ENCODE results near the gene BICD2.
A peak's percentile ranks its signal among the peaks of the same experiment; 100 is the strongest.

Gene BICD2

GRCh38 chr9:92666236-92666635 lies 98.4 kb downstream of the BICD2 start:
- no peak overlapping the region for H3K18ac ChIP-seq (ENCODE audit: low read length)
- H3K36me3 ChIP-seq (ENCODE audit: control insufficient read depth, insufficient read depth, low read length): no peaks in the 10 kb centered on the region
- DNase-seq: no peak
- H3K79me1 ChIP-seq (ENCODE audit: low read length): peaks cover 36% of the 10 kb centered on the region
- peaks cover 3% of the 10 kb centered on the region for H3K4me1 ChIP-seq (ENCODE audit: control insufficient read depth, low read depth, low read length)
- H2BK5ac ChIP-seq (ENCODE audit: low read length): no peak overlapping the region
- H3K79me2 ChIP-seq (ENCODE audit: control insufficient read depth, insufficient read depth, low read length): peaks cover 43% of the 10 kb centered on the region
- H3K27me3 ChIP-seq (ENCODE audit: insufficient read depth, low read length, poor library complexity): no peaks in the 10 kb centered on the region
- H3K23ac ChIP-seq (ENCODE audit: low read length): no peak overlapping the region
- WGBS (ENCODE audit: extremely low coverage, insufficient coverage, low lambda C conversion rate): no CpG with 5 or more reads among the region's 6 CpGs
- H4K8ac ChIP-seq (ENCODE audit: low read depth, low read length): no peak overlapping the region
- H3K4ac ChIP-seq (ENCODE audit: low read depth, low read length): no peak overlapping the region
- no peak overlapping the region for H2AK5ac ChIP-seq (ENCODE audit: low read length)
- H3K56ac ChIP-seq (ENCODE audit: low read length): no peak overlapping the region
- H3K4me2 ChIP-seq (ENCODE audit: low read length): no peak overlapping the region
- no peak overlapping the region for H2BK120ac ChIP-seq (ENCODE audit: low read depth, low read length)
- no peak overlapping the region for H3K4me3 ChIP-seq (ENCODE audit: low read length)
- H4K5ac ChIP-seq (ENCODE audit: low read length): no peak overlapping the region
- no peak overlapping the region for H2BK15ac ChIP-seq (replicated peaks; ENCODE audit: low read depth)
- H3K9ac ChIP-seq (ENCODE audit: low read length): no peak overlapping the region
- no peak overlapping the region for H3K27ac ChIP-seq (ENCODE audit: low read depth, low read length)

- Histone ChIP-seq H3K4me2 (ENCODE audit: low read length) (no peak overlapping the region), H3K79me2 (ENCODE audit: control insufficient read depth, insufficient read depth, low read length) (peaks cover 45% of the 10 kb centered on the region), H2BK120ac (ENCODE audit: low read depth, low read length) (no peak overlapping the region), H4K5ac (ENCODE audit: low read length) (no peak overlapping the region), H3K4me1 (ENCODE audit: control insufficient read depth, low read depth, low read length) (peaks cover 3% of the 10 kb centered on the region), H2BK15ac (replicated peaks; ENCODE audit: low read depth) (no peak overlapping the region), H3K36me3 (ENCODE audit: control insufficient read depth, insufficient read depth, low read length) (no peaks in the 10 kb centered on the region), H3K9ac (ENCODE audit: low read length) (no peak overlapping the region), H3K4me3 (ENCODE audit: low read length) (no peak overlapping the region), H3K56ac (ENCODE audit: low read length) (no peak overlapping the region), H2AK5ac (ENCODE audit: low read length) (no peak overlapping the region), H3K27me3 (ENCODE audit: insufficient read depth, low read length, poor library complexity) (no peaks in the 10 kb centered on the region), H3K4ac (ENCODE audit: low read depth, low read length) (no peak overlapping the region), H3K79me1 (ENCODE audit: low read length) (peaks cover 39% of the 10 kb centered on the region), H2BK5ac (ENCODE audit: low read length) (no peak overlapping the region), H3K27ac (ENCODE audit: low read depth, low read length) (no peak overlapping the region), H3K18ac (ENCODE audit: low read length) (no peak overlapping the region), H3K23ac (ENCODE audit: low read length) (no peak overlapping the region), H4K8ac (ENCODE audit: low read depth, low read length) (no peak overlapping the region)
- no peak for DNase-seq
- no CpG with 5 or more reads among the region's 3 CpGs for WGBS (ENCODE audit: extremely low coverage, insufficient coverage, low lambda C conversion rate)
Observed at GRCh38 chr9:92665836-92666235, 98.8 kb downstream of the BICD2 start.

GRCh38 chr9:92664394-92665152 lies 100.1 kb downstream of the BICD2 start:
- H2BK120ac ChIP-seq (ENCODE audit: low read depth, low read length): no peak overlapping the region
- peaks cover 45% of the 10 kb centered on the region for H3K79me2 ChIP-seq (ENCODE audit: control insufficient read depth, insufficient read depth, low read length)
- H3K4me3 ChIP-seq (ENCODE audit: low read length): no peak overlapping the region
- H2AK5ac ChIP-seq (ENCODE audit: low read length): no peak overlapping the region
- H3K4me2 ChIP-seq (ENCODE audit: low read length): no peak overlapping the region
- H3K27me3 ChIP-seq (ENCODE audit: insufficient read depth, low read length, poor library complexity): no peaks in the 10 kb centered on the region
- H3K23ac ChIP-seq (ENCODE audit: low read length): no peak overlapping the region
- H3K79me1 ChIP-seq (ENCODE audit: low read length): peaks cover 41% of the 10 kb centered on the region
- H3K56ac ChIP-seq (ENCODE audit: low read length): no peak overlapping the region
- H3K36me3 ChIP-seq (ENCODE audit: control insufficient read depth, insufficient read depth, low read length): no peaks in the 10 kb centered on the region
- DNase-seq: peak; percentile 45
- H2BK15ac ChIP-seq (replicated peaks; ENCODE audit: low read depth): no peak overlapping the region
- H3K4ac ChIP-seq (ENCODE audit: low read depth, low read length): no peak overlapping the region
- peaks cover 3% of the 10 kb centered on the region for H3K4me1 ChIP-seq (ENCODE audit: control insufficient read depth, low read depth, low read length)
- no peak overlapping the region for H3K27ac ChIP-seq (ENCODE audit: low read depth, low read length)
- no peak overlapping the region for H4K5ac ChIP-seq (ENCODE audit: low read length)
- no peak overlapping the region for H4K8ac ChIP-seq (ENCODE audit: low read depth, low read length)
- H3K9ac ChIP-seq (ENCODE audit: low read length): no peak overlapping the region
- no CpG with 5 or more reads among the region's 13 CpGs for WGBS (ENCODE audit: extremely low coverage, insufficient coverage, low lambda C conversion rate)
- H2BK5ac ChIP-seq (ENCODE audit: low read length): no peak overlapping the region
- no peak overlapping the region for H3K18ac ChIP-seq (ENCODE audit: low read length)

- H3K56ac ChIP-seq (ENCODE audit: low read length): no peak overlapping the region
- no CpG with 5 or more reads among the region's 10 CpGs for WGBS (ENCODE audit: extremely low coverage, insufficient coverage, low lambda C conversion rate)
- no peak overlapping the region for H3K4ac ChIP-seq (ENCODE audit: low read depth, low read length)
- H3K4me1 ChIP-seq (ENCODE audit: control insufficient read depth, low read depth, low read length): peaks cover 3% of the 10 kb centered on the region
- no peak overlapping the region for H2BK5ac ChIP-seq (ENCODE audit: low read length)
- no peak overlapping the region for H3K18ac ChIP-seq (ENCODE audit: low read length)
- peaks cover 36% of the 10 kb centered on the region for H3K79me1 ChIP-seq (ENCODE audit: low read length)
- H3K9ac ChIP-seq (ENCODE audit: low read length): no peak overlapping the region
- no peak overlapping the region for H2AK5ac ChIP-seq (ENCODE audit: low read length)
- no peak overlapping the region for H3K27ac ChIP-seq (ENCODE audit: low read depth, low read length)
- no peak overlapping the region for H2BK120ac ChIP-seq (ENCODE audit: low read depth, low read length)
- H2BK15ac ChIP-seq (replicated peaks; ENCODE audit: low read depth): no peak overlapping the region
- no peak overlapping the region for H3K4me2 ChIP-seq (ENCODE audit: low read length)
- H3K4me3 ChIP-seq (ENCODE audit: low read length): no peak overlapping the region
- peaks cover 41% of the 10 kb centered on the region for H3K79me2 ChIP-seq (ENCODE audit: control insufficient read depth, insufficient read depth, low read length)
- H4K8ac ChIP-seq (ENCODE audit: low read depth, low read length): no peak overlapping the region
- H4K5ac ChIP-seq (ENCODE audit: low read length): no peak overlapping the region
- no peaks in the 10 kb centered on the region for H3K36me3 ChIP-seq (ENCODE audit: control insufficient read depth, insufficient read depth, low read length)
- H3K27me3 ChIP-seq (ENCODE audit: insufficient read depth, low read length, poor library complexity): no peaks in the 10 kb centered on the region
- no peak overlapping the region for H3K23ac ChIP-seq (ENCODE audit: low read length)
- DNase-seq: no peak
Observed at GRCh38 chr9:92663951-92664350, 100.7 kb downstream of the BICD2 start.

- Histone ChIP-seq H2BK15ac (replicated peaks; ENCODE audit: low read depth) (no peak overlapping the region), H3K79me2 (ENCODE audit: control insufficient read depth, insufficient read depth, low read length) (peaks cover 38% of the 10 kb centered on the region), H3K56ac (ENCODE audit: low read length) (no peak overlapping the region), H3K4me2 (ENCODE audit: low read length) (no peak overlapping the region), H3K27me3 (ENCODE audit: insufficient read depth, low read length, poor library complexity) (no peaks in the 10 kb centered on the region), H3K18ac (ENCODE audit: low read length) (no peak overlapping the region), H3K79me1 (ENCODE audit: low read length) (peaks cover 32% of the 10 kb centered on the region), H3K4me3 (ENCODE audit: low read length) (no peak overlapping the region), H3K27ac (ENCODE audit: low read depth, low read length) (no peak overlapping the region), H3K4me1 (ENCODE audit: control insufficient read depth, low read depth, low read length) (no peaks in the 10 kb centered on the region), H3K4ac (ENCODE audit: low read depth, low read length) (no peak overlapping the region), H3K36me3 (ENCODE audit: control insufficient read depth, insufficient read depth, low read length) (no peaks in the 10 kb centered on the region), H3K23ac (ENCODE audit: low read length) (no peak overlapping the region), H2AK5ac (ENCODE audit: low read length) (no peak overlapping the region), H2BK120ac (ENCODE audit: low read depth, low read length) (no peak overlapping the region), H4K8ac (ENCODE audit: low read depth, low read length) (no peak overlapping the region), H2BK5ac (ENCODE audit: low read length) (no peak overlapping the region), H3K9ac (ENCODE audit: low read length) (no peak overlapping the region), H4K5ac (ENCODE audit: low read length) (no peak overlapping the region)
- WGBS (ENCODE audit: extremely low coverage, insufficient coverage, low lambda C conversion rate): no CpG with 5 or more reads among the region's 3 CpGs
- DNase-seq: no peak
Observed at GRCh38 chr9:92663126-92663525, 101.5 kb downstream of the BICD2 start.

GRCh38 chr9:92661743-92662142 lies 102.9 kb downstream of the BICD2 start:
- WGBS (ENCODE audit: extremely low coverage, insufficient coverage, low lambda C conversion rate): no CpG with 5 or more reads among the region's 4 CpGs
- Histone ChIP-seq H3K4ac (ENCODE audit: low read depth, low read length) (no peak overlapping the region), H3K56ac (ENCODE audit: low read length) (no peak overlapping the region)

More at GRCh38 chr9:92661743-92662142, 102.9 kb downstream of the BICD2 start:
- Histone ChIP-seq H2AK5ac (ENCODE audit: low read length) (no peak overlapping the region), H2BK15ac (replicated peaks; ENCODE audit: low read depth) (no peak overlapping the region), H3K23ac (ENCODE audit: low read length) (no peak overlapping the region), H3K27ac (ENCODE audit: low read depth, low read length) (no peak overlapping the region), H3K9ac (ENCODE audit: low read length) (no peak overlapping the region), H3K4me3 (ENCODE audit: low read length) (no peak overlapping the region), H2BK5ac (ENCODE audit: low read length) (no peak overlapping the region), H3K36me3 (ENCODE audit: control insufficient read depth, insufficient read depth, low read length) (no peaks in the 10 kb centered on the region), H3K79me1 (ENCODE audit: low read length) (peaks cover 27% of the 10 kb centered on the region), H3K4me2 (ENCODE audit: low read length) (no peak overlapping the region), H3K79me2 (ENCODE audit: control insufficient read depth, insufficient read depth, low read length) (peaks cover 33% of the 10 kb centered on the region), H3K27me3 (ENCODE audit: insufficient read depth, low read length, poor library complexity) (no peaks in the 10 kb centered on the region), H4K8ac (ENCODE audit: low read depth, low read length) (no peak overlapping the region), H4K5ac (ENCODE audit: low read length) (no peak overlapping the region), H3K18ac (ENCODE audit: low read length) (no peak overlapping the region), H3K4me1 (ENCODE audit: control insufficient read depth, low read depth, low read length) (no peaks in the 10 kb centered on the region), H2BK120ac (ENCODE audit: low read depth, low read length) (no peak overlapping the region)
- no peak for DNase-seq

All from mesendoderm (in vitro differentiated cells).